ENCODE results near the gene ITGB1BP1.
"Not testable (repeated sequence)": the region's sequence is repeated elsewhere in the genome, so short reads cannot be mapped to it uniquely, and the experiment has no call there.

The ITGB1BP1 gene

GRCh38 chr2:9398881-9399780 is 24.2 kb downstream of the ITGB1BP1 start:
- DNase-seq (ENCODE audit: extremely low spot score): no peak
- TF ChIP-seq, protein P1, sequence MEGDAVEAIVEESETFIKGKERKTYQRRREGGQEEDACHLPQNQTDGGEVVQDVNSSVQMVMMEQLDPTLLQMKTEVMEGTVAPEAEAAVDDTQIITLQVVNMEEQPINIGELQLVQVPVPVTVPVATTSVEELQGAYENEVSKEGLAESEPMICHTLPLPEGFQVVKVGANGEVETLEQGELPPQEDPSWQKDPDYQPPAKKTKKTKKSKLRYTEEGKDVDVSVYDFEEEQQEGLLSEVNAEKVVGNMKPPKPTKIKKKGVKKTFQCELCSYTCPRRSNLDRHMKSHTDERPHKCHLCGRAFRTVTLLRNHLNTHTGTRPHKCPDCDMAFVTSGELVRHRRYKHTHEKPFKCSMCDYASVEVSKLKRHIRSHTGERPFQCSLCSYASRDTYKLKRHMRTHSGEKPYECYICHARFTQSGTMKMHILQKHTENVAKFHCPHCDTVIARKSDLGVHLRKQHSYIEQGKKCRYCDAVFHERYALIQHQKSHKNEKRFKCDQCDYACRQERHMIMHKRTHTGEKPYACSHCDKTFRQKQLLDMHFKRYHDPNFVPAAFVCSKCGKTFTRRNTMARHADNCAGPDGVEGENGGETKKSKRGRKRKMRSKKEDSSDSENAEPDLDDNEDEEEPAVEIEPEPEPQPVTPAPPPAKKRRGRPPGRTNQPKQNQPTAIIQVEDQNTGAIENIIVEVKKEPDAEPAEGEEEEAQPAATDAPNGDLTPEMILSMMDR (IDR thresholded peaks at IDR 0.05; ENCODE audit: control extremely low read depth, extremely low read depth, low read depth, missing control alignments): no peak
- ChIA-PET CTCF (no interaction called here), POLR2A (no interaction called here)

- POLR2A ChIA-PET; DNase-seq (ENCODE audit: extremely low spot score); CTCF ChIA-PET: not testable (repeated sequence)
Observed at GRCh38 chr2:9398251-9398650, 25.1 kb downstream of the ITGB1BP1 start.

DNA sequence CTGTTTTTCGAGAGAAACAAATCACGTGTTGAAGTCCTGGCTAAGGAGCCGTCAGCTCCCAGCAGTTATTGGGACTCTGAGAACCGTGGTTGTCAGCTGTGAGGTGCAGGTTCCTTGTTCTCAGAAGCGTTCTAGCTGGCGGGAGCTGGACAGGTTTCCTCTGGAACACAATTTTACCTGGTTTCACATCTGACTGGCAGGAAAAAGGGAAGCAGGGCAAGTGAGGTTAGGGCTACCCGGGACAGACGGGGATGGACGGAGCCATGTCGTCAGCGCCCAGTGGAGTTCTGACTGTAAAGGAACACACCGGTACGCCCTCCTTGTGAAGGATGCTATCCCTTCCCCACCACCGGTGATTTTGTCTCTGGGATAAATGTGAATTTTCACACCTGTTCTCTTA is 26.1 kb downstream of the ITGB1BP1 start:
- ChIA-PET POLR2A (no interaction called here), CTCF (no interaction called here)
- DNase-seq (ENCODE audit: extremely low spot score): no peak
- TF ChIP-seq, protein P1 (IDR thresholded peaks at IDR 0.05; ENCODE audit: control extremely low read depth, extremely low read depth, low read depth, missing control alignments): no peak

- POLR2A ChIA-PET: no interaction called here
- CTCF ChIA-PET: no interaction called here
- no peak for DNase-seq (ENCODE audit: extremely low spot score)
- TF ChIP-seq, protein P1 (IDR thresholded peaks at IDR 0.05; ENCODE audit: control extremely low read depth, extremely low read depth, low read depth, missing control alignments): no peak
Observed at GRCh38 chr2:9394816-9395215, 28.5 kb downstream of the ITGB1BP1 start.

DNA sequence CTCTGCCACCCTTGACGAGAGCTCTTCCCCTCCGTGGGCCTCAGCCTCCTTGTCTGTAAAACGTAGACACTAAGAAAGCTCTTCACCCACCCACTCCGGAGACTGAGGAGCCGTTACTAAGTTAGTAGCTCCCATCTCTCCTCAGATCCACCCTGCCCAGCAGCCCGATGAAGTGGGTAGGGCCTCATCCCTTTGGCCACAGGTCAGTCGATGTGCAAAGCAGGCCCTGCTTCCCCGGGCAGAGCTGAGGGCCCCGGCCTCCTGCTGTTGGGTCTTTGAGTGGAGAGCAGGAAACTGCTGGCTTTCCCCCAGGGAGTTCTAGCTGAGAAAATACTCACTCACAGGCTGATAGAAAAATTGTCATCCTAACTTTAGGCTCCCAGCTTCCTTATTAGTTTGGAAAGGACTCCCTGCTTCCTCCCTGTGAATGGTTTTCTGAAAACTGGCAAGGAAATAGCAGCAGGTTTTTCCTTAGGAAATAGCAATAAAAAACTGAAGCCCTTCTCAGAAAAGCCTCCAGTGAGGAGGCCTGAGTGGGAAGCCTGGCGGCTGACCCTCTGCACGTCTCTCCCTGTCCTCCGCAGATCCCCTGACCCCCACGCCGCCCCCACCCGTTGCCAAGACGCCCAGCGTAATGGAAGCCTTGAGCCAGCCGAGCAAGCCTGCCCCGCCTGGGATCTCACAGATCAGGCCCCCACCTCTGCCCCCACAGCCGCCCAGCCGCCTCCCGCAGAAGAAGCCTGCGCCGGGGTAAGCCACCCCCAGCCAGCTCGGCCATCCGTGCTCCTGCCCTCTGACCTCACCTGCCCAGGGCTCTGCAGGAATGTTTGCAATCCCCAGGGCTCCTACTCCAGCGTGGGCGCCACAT is 30.2 kb downstream of the ITGB1BP1 start:
- TF ChIP-seq, protein P1 (IDR thresholded peaks at IDR 0.05; ENCODE audit: control extremely low read depth, extremely low read depth, low read depth, missing control alignments): no peak
- CTCF ChIA-PET: interaction anchor here (1.3 kb wide), 1 partner anchor 12 kb away, joined by 3 read pairs; no protein-coding TSS in a partner anchor
- no peak for DNase-seq (ENCODE audit: extremely low spot score)
- POLR2A ChIA-PET: no interaction called here

- no peak for DNase-seq (ENCODE audit: extremely low spot score)
- TF ChIP-seq, protein P1 (IDR thresholded peaks at IDR 0.05; ENCODE audit: control extremely low read depth, extremely low read depth, low read depth, missing control alignments): no peak
- ChIA-PET CTCF (interaction anchor here (1.3 kb wide), 1 partner anchor 11 kb away, joined by 3 read pairs; no protein-coding TSS in a partner anchor), POLR2A (no interaction called here)
Observed at GRCh38 chr2:9391961-9392720, 31.2 kb downstream of the ITGB1BP1 start.

Data from GM10248 (cell line).